ENCODE results near the gene STXBP6.

STXBP6 gene

DNA sequence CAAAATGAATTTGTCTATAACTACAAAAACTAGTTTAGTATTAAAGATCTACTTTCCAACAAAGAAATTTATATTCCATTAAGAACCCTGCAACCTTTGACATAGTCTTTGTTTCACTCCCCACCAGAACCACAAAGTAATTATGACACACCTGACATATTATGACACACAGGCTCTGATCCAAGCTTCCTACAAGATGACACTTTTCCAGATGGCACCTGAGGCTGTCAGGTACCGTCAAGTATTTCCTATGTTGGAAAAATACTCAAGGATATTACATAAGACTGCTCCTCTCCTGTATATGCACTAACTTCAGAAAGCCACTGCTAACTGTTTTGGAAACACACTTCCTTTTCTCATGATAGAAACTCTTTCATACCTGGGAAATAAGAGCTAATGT lies 38.9 kb downstream of the STXBP6 start:
- no peak for DNase-seq

DNA sequence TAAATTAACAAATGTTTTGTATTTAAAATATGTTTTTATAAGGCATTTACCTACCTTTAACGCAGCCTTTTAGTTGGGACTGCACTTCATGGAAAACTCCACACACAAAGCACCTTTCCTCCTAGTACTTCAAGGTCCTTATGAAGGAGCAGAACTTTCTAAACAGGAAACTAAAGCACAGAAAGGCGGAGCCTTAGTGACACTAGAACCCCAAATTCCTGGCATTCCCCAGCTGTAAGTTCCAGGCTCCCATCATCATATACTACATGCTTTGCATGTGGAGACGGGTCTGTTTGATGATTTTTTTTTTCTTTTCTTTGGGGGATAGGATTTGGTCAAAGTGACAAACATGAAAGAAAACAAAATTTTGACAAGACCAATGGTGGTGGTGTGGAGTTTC lies 39.5 kb downstream of the STXBP6 start:
- no peak for DNase-seq

GRCh38 chr14:25009891-25010290 lies 40.1 kb downstream of the STXBP6 start:
- DNase-seq = no peak

DNA sequence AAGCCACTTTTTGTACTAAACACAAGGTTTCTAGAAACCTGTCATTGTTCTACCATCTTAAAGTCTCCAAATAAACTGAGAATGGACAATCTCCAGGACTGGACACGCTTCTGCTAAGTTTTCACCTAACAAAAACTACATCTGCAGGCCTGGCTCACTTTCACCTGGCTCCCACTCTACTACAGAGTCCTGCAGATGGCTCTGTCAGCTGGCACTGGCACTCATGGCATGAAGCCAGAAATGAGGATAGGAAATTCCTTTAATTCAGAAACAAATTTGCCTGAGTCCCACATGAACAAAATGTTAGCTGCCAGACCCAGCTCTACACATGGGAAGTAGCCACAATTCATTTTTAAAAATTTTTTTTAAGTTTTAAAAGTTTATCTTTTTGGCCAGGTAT lies 42.1 kb downstream of the STXBP6 start:
- DNase-seq = peak; percentile 58

DNA sequence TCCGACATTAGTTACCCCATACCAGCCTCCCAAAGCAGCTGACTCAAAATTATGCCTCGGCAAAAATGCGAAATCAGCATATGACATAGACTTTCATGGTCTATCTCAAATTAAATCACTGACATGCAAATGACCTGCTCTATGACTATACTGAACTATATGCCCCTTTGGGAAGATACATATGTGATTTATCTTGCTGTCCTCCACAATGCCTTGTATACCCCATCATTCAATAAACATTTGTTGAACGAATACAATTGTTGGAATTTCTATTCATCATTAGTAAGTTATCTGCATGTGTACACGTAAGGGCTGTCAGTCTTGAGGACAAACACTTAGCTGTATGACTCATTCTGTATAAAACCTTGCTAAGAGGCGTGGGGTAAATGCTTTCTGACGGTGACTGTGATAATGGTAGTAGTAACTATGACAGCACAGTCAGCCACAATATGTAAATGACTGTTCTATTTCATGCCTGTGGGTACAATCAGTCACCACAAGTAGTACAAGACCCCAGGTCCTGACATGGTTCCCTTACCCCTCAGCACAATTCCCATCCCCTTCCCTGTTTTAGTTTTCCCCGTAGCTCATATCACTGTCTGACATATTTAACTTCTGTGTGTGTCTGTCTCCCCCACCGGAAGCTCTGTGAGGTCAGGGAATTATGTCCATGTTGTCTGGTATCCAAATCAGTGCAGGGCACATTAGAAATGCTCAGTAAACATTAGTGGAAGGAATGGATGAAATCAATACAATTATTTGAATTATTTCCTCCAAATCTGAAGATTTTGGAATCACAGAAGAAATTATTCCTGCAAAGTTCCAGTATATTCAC lies 42.8 kb downstream of the STXBP6 start:
- DNase-seq = peak; percentile 4

GRCh38 chr14:25006031-25006430 lies 43.9 kb downstream of the STXBP6 start:
- DNase-seq = no peak

GRCh38 chr14:25004389-25004809 lies 45.5 kb downstream of the STXBP6 start:
- DNase-seq = no peak

GRCh38 chr14:25003537-25003936 lies 46.4 kb downstream of the STXBP6 start:
- DNase-seq = no peak

DNA sequence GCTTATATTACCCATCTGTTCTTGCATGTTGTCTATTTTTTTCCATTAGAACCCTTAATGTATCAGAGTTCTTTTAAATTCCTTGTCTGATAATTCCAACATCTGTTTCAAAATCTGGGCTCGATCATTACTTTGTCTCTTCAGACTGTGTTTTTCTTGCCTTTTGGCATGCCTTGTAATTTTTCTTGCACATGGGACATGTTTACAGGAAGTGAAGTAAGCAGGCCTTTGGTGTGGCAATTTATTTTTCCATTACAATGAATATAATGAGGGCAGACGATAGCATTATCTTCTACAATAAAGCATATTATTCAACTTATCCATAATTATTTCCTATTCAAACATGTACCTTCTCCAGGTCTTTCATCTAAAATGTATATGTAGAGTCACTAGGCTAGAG lies 48.3 kb downstream of the STXBP6 start:
- DNase-seq = no peak

GRCh38 chr14:25001156-25001555 lies 48.8 kb downstream of the STXBP6 start:
- DNase-seq = no peak

- DNase-seq = no peak
Observed at GRCh38 chr14:24999157-24999556, 50.8 kb downstream of the STXBP6 start.

DNA sequence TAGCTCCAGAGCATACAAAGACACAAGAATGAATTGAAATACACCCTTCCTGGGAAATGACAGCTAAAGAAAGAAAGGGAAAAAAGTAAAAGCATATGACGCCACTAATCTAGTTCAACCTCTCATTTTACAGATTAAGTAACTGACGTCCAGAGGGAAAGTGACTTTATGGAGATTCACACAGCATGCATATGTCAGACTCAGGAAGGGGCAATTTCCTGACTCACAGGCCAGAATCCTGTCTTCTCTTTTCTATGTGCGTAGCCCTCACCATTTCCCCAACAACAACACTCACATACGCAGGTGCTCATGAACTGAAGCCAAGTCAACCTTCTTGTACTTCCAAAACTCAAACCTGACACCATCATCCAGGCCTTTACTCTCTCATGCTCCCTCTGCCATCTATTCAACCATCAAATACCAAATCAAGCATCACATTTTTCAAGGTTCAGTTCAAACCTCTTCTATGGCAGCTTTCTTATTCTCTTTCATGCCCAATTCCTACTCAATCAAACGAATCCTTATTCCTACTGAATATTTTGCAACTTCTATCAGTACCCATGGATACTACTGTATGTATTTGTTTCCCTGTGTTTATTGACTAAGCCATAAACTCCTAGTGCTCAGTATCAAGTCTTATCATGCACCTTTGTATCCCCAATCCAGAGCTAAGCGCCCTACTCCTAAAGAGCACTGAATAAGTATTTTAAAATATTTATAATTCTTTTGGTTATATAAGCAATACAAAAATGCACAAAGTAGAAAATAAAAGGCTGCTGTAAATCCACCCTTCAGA lies 52.8 kb downstream of the STXBP6 start:
- DNase-seq = no peak

GRCh38 chr14:24995016-24995415 lies 54.9 kb downstream of the STXBP6 start:
- DNase-seq = no peak

DNA sequence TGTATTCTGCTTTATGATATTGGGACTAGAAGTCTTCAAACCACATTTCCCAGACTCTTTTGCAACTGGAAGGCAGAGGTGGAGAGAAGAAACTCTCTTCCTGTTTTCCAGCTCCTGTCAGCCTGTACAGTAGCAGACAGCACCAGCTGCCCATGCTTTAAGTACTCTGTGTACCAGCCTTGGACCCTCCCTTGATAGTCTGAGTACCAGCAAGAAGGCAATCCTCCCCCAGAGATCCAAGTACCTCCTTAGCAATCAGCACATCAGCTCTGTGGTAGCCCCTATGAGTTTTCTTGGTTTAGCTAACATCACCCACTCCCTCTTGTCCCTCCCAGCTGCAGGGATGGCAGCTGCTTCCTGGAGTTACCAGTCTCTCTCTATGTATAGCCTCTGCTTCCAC lies 56.3 kb downstream of the STXBP6 start:
- DNase-seq = no peak

GRCh38 chr14:24992624-24993360 lies 57.2 kb downstream of the STXBP6 start:
- no peak for DNase-seq

GRCh38 chr14:24991821-24992220 lies 58.1 kb downstream of the STXBP6 start:
- DNase-seq = no peak

- no peak for DNase-seq
Observed at GRCh38 chr14:24991288-24991687, 58.7 kb downstream of the STXBP6 start.

- no peak for DNase-seq
Observed at GRCh38 chr14:24990773-24991172, 59.2 kb downstream of the STXBP6 start.

DNA sequence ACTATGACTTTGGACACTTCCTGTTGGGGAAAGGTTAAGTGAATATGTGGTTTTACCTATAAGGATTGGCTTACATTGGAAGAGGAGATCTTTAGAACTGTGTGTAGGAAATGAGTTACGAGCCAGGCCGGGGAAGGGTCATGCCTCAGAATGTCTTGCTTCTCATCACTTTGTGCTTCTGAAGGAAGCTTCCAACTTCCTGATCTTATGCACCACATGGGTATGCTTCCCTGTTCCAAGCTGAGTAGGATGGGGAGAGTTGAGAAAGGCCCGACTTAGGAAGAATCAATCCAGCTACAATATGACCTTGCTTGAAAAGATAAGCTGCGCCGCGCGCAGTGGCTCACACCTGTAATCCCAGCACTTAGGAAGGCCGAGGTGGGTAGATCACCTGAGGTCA lies 59.9 kb downstream of the STXBP6 start:
- no peak for DNase-seq

- DNase-seq = no peak
Observed at GRCh38 chr14:24988760-24989159, 61.2 kb downstream of the STXBP6 start.

- DNase-seq = peak; percentile 5
Observed at GRCh38 chr14:24986206-24986893, 63.6 kb downstream of the STXBP6 start.

GRCh38 chr14:24984846-24985589 lies 64.9 kb downstream of the STXBP6 start:
- DNase-seq = peak; percentile 47
